HG03378 (cell line): Measurements from ENCODE around the gene PKP3.
"Not testable (repeated sequence)": the region's sequence is repeated elsewhere in the genome, so short reads cannot be mapped to it uniquely, and the experiment has no call there.

ENCODE experiments used
- ATAC-seq: cut with Tn5 transposase; IDR thresholded peaks from one replicate; pipeline ENCODE4 v1.9.1; 2021; ENCODE audit warnings: mild to moderate bottlenecking, moderate library complexity; ENCODE audit not compliant: unreplicated experiment

PKP3 gene

GRCh38 chr11:363443-363805, 30.6 kb upstream of the PKP3 start:
- ATAC-seq = not testable (repeated sequence)

GRCh38 chr11:363948-364761, 29.9 kb upstream of the PKP3 start:
- ATAC-seq = no peak

GRCh38 chr11:364991-365725, 28.9 kb upstream of the PKP3 start:
- ATAC-seq = no peak

- no peak for ATAC-seq
Measured at GRCh38 chr11:365831-366230, 28.2 kb upstream of the PKP3 start.

- ATAC-seq = no peak
Measured at GRCh38 chr11:367956-368413, 26.0 kb upstream of the PKP3 start.

GRCh38 chr11:368414-369335, 25.3 kb upstream of the PKP3 start:
- ATAC-seq = no peak

- no peak for ATAC-seq
Measured at GRCh38 chr11:369336-370018, 24.5 kb upstream of the PKP3 start, which contains the start of gene B4GALNT4. Gene B4GALNT4 (plus strand): TSS chr11:369499. CDS start chr11:369804, 305 bp downstream.

- ATAC-seq = no peak
Measured at GRCh38 chr11:370070-370941, 23.7 kb upstream of the PKP3 start.

GRCh38 chr11:371051-371450, 23.0 kb upstream of the PKP3 start:
- ATAC-seq = no peak

- ATAC-seq = no peak
Measured at GRCh38 chr11:371716-372590, 22.1 kb upstream of the PKP3 start.

- ATAC-seq = no peak
Measured at GRCh38 chr11:372809-373715, 20.9 kb upstream of the PKP3 start.

- ATAC-seq = no peak
Measured at GRCh38 chr11:373716-374551, 20.1 kb upstream of the PKP3 start.

- no peak for ATAC-seq
Measured at GRCh38 chr11:375065-376025, 18.7 kb upstream of the PKP3 start.

GRCh38 chr11:376531-377173, 17.4 kb upstream of the PKP3 start:
- ATAC-seq = no peak
